SU-DHL-6 (cell line): ENCODE results near the gene LRRTM4.

ENCODE experiments used
- CTCF ChIP-seq: fragments of 200-600 bp; sonication (generic); IDR thresholded peaks from one replicate; pipeline ENCODE4 v1.5.1; 2017; ENCODE audit warnings: antibody characterized with exemption, mild to moderate bottlenecking, low read length, moderate library complexity; ENCODE audit not compliant: insufficient read depth, poor library complexity, severe bottlenecking
- EZH2phosphoT487 ChIP-seq: fragments of 200-600 bp; sonication (generic), shearing (Covaris generic); conservative IDR thresholded peaks from 2 replicates; pipeline ENCODE4 v1.6.1; 2018; ENCODE audit warnings: mild to moderate bottlenecking, antibody characterized with exemption, low read length, moderate library complexity, mixed read lengths

GRCh38 chr2:77008853-77009252, 513.3 kb downstream of the LRRTM4 start:
- TF ChIP-seq CTCF (no peak), EZH2phosphoT487 (no peak)
